GM19351 (cell line): Measurements from ENCODE around the gene DCANP1.

Source experiments
- ATAC-seq: cut with Tn5 transposase; IDR thresholded peaks from one replicate; pipeline ENCODE4 v1.9.1; 2021; ENCODE audit warnings: mild to moderate bottlenecking, moderate library complexity; ENCODE audit not compliant: unreplicated experiment

DCANP1 gene

GRCh38 chr5:135428586-135428985 lies 18.6 kb downstream of the DCANP1 start:
- ATAC-seq, result no peak

DNA sequence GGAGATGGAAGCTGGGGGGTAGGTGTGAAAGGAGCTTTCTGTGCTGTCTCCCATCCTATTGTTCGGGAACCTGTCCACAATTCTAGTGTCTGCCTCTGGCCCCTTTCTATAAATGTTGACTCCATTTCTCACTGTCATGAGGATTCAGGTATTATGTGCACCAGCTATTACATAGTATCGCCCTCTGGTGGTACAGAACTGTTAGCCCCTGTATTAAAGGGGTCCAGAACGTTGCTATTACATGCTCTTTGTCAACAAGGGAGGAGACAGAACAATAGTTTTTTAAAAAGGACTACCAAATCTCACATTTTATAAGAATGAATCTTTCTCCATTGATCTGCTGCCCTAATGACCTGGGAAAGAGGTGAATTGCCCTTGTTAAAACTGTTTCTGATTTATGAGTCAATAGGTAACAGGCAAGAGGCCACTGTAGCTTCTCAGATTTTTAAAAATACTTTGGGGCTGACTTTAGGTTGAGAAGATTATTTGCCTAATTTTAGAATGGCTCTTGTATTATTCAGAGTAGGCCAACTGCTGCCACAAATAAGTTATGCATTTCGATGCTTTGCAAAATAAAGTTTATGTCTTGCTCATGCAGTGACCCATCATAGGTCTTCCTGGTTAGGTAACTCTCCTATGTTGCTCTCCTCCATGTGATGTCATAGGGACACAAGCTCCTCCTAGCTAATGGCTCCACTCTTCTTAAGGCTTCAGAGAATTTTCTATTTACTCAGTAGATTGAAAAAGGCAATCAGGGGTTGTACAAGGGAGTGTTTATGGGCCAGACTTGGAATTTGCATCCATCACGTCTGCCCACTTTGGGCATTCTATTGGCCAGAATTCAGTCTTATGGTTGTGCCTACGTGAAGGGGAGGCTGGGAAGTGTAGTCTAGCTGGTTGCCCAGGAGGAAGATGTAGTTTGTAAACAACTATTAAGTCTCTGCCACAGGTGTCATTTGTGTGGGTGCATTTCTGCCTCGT lies 20.8 kb downstream of the DCANP1 start:
- peak; percentile 98 for ATAC-seq

DNA sequence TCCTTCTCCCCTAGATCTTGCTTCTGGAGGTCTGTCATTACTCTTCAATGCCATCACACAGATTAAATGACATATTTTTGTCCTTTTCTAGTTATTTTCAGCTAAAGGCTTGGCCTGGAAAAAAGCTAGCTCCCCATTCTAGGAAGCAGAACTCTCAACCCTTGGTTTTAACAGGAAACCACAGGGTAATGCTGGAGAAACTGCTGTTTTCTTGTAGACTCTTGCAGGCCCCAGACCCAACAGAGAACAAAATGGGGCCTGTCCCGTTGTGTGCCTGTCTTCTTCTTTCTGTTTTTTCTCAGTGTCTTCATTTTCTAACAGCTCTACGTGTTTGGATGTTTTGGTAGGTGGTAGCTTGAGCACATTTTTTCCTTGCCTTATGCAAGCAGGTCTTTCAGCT lies 21.5 kb downstream of the DCANP1 start:
- ATAC-seq, result no peak

DNA sequence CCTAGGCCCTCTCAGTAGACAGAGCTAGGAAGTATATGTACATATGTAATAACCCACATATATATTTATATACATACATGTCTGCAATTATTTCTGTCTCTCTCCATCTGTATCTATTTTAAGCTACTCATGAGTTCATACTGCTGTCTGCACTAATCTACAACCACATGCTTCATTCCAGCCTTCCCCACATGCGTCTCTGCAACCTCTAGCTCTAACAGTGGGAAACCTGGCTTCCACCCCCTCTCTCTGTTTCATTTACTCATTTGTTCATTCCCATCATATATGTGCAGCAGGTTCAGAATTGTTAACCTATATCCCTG lies 23.3 kb downstream of the DCANP1 start:
- ATAC-seq, result no peak

DNA sequence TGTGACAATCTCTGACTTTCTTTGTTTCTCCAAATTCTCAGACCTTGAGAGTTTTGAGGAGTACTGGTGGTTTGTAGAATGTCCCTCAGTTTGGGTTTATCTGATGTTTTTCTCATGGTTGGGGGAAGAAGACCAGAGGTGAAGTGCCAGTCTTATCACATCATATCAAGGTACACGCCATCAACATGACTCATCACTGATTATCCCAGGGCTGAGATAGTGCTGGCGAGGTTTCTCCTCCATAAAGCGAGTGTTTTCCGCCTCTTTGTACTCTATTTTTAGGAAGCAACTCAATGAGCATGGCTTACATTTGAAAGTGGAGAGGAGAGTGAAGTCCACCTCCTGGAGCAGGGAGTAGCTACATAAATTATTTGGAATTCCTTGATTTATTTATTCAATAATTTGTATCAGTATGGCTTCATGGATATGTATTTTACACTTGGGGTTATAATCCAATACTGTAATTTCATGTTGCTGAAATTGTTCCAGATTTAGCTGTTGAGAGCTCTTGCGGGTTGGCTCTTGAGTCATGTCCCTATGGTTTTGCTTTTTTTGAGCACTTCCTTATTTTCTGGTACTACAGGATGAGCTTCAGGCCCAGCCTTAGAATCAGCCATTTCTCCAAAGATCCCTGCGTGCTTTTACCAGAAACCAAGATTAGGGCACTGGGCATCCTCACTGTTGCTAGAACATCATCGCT lies 23.9 kb downstream of the DCANP1 start:
- no peak for ATAC-seq

GRCh38 chr5:135422419-135422818 lies 24.7 kb downstream of the DCANP1 start:
- no peak for ATAC-seq

DNA sequence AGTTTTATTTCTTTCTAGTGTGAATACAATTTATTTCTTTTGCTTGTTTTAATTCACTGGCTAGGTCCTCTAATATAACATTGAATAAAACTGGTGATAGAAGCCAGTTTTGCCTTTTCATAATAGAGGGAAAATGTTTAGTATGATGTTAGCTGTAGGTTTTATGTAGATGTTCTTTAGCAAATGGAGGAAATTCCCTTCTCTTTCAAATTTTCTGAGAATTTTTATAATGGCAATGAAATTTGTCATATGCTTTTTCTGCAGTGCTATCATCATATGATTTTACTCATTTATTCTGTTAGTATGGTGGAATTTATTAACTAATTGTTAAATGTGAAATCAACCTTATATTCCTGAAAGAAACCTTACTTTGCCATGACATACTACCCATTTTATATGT lies 30.1 kb downstream of the DCANP1 start:
- no peak for ATAC-seq

DNA sequence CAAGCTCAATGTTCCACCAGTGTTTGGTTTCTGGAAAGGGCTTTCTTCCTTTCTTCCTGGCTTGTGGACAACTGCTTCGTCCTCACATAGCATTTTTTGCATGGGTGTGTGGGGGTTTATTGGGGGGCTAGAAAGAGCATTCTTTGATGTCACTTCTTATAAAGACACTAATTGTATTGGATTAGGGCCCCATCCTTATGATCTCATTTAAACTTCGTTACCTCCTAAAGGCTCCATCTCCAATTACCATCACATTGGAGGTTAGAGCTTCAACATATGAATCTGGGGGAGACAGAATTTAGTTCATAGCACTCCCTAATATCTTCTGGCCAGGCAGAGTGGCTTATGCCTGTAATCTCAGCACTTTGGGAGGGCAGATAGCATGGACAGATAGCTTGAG lies 42.1 kb downstream of the DCANP1 start:
- no peak for ATAC-seq

- no peak for ATAC-seq
These were observed 45.1 kb downstream of the DCANP1 start for GRCh38 chr5:135402031-135402430.

GRCh38 chr5:135400866-135401265 lies 46.3 kb downstream of the DCANP1 start:
- no peak for ATAC-seq

GRCh38 chr5:135399794-135400542 lies 47.2 kb downstream of the DCANP1 start:
- ATAC-seq, result no peak

DNA sequence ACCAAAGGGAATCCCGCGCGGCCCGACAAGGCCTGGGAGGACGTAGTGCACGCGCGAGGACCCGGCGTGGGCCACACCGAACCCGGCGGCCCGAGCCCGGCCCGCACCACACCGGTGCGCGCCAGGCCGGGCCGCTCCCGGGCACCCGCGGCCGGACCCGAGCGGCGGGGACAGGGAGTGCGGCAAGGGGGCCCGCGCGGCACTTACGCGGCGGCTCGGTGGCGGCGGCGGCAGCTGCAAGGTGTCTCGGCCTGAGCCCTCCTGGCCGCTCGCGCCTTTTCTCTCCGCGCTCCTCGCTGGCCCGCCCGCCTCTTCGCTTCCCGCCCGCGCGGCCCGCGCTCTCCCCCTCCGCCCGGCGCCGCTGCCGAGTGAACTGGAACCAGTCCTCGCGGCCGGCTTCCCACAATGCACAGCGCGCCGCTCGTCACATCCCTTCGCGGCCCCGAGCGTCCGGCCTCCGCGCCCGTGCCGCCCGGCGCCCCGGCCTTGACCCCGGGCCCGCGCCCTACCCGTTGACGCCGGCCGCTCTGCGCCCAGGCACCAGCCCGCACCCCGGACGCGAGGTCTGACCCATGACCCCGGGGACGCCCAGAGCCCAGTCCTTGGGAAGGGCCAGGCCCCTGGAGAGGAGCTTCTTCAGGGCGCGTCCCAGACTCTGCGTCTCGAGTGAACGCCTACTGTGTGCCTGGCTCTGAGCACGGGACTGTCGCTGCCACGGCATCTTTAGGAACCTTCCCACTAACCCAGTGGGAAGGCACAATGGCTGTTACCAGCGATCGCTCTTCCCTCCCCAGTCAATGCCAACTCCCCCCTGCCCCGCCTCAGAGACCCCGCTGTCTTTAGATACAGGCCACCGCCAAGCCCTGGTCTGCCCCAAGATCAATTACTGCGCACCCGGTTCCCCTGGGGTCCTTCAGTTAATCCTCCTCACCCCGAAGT lies 48.0 kb downstream of the DCANP1 start, which contains the start of gene MACROH2A1:
TSS of gene MACROH2A1 (minus strand) at position 377 of the 939 bp plus-strand sequence. CDS start 10,138 bp downstream, outside the sequence.
- ATAC-seq, result peak; percentile 83

DNA sequence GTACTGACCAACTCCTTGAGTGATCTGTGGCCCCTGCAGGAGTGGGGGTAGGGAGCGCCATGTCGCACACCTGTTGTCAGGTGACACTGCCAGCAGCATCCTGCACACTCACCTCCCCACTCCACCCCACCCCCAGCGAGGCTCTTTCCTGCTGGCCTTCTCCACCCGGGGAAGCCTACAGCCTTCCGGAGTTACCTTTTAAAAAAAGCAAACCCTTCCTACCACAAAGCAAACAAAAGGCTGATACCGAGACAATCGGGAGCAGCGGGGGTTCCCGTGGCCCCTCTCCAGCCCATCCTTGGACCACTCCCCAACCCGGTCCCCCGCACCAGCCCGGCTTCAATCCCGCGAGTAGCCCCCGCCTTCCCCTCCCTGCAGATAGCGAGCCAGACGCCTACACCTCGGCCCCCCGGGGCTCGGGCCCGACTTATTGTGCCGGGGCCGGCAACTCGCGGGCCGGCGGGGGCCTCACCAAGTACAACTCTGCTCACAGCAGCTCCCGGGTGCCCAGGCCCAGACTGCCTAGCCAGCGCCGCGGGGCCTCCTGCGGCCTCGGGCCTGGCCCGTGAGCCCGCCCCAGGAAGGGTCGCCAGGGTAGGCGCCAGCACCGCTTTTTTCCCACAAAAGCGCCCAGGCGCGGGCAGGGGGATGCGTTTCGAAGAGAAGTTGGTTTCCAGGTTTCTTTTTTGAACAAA lies 48.8 kb downstream of the DCANP1 start:
- ATAC-seq, result peak; percentile 30

- no peak for ATAC-seq
These were observed 50.1 kb downstream of the DCANP1 start for GRCh38 chr5:135397084-135397483.

GRCh38 chr5:135396459-135397055 lies 50.6 kb downstream of the DCANP1 start:
- ATAC-seq, result no peak

DNA sequence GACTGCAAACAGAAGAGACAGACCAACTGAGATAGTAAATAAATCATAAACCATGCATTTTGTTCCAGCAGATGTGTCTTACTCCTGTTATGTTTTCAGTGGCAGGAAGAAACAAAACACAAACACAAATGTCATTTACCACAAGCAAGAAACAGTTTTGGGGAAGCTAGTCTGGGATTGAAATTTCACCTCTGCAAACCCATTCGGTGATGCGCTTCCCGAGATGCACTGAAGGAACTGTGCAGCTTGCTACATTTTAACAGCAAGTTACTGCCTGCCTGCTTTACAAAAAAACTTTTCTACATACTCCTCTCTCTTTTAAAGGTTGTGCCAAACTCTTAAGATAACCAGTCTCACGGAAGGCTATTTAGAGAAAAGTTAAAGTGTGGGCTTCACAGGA lies 51.3 kb downstream of the DCANP1 start:
- ATAC-seq, result no peak

DNA sequence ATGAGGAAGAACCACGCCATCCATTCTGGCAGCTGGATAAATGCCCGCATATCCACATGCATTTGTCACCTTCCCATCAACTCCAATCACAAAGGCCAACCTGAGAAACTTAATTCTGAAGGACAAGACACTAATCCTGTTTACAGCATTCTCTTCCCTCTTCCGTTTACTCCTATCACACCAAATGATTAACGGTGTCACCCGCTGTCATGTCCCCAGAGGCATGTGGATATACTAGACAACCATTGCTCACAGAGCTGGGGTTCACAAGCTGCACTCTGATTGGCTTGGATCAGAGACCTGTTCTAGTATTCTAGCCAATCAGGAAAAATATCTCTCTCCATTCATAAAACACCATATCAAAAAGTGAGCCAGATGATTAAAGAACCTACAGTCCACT lies 51.7 kb downstream of the DCANP1 start:
- ATAC-seq, result no peak
